Mesodermal cell (in vitro differentiated cells): ENCODE results near the gene NBPF26. TPM values are rescaled to one million over a fixed set of nuclear protein-coding genes. Genes with fewer than 3 reads are reported as not detected.
"Not testable (repeated sequence)": the region's sequence is repeated elsewhere in the genome, so short reads cannot be mapped to it uniquely, and the experiment has no call there.

ENCODE experiments used
- H3K27ac ChIP-seq: 2 replicates; pipeline ENCODE4 v1.7.0; 2013; ENCODE audit warnings: mild to moderate bottlenecking, low read depth, low read length, moderate library complexity; ENCODE audit not compliant: severe bottlenecking
- H3K36me3 ChIP-seq: 2 replicates; pipeline ENCODE4 v1.7.1; 2013; ENCODE audit warnings: mild to moderate bottlenecking, low read length, moderate library complexity; ENCODE audit not compliant: control insufficient read depth, insufficient read depth
- H3K4me1 ChIP-seq: one replicate; pipeline ENCODE4 v1.7.1; 2013; ENCODE audit warnings: mild to moderate bottlenecking, low read length; ENCODE audit not compliant: insufficient read depth, control insufficient read depth, poor library complexity, severe bottlenecking
- H3K4me3 ChIP-seq: 2 replicates; pipeline ENCODE4 v1.7.0; 2013; ENCODE audit warnings: low read length, control low read depth, mild to moderate bottlenecking; ENCODE audit not compliant: insufficient read depth, poor library complexity, severe bottlenecking; ENCODE audit errors: extremely low read depth
- H3K9me3 ChIP-seq: 2 replicates; pipeline ENCODE4 v1.7.1; 2013; ENCODE audit warnings: mild to moderate bottlenecking, low read length, moderate library complexity; ENCODE audit not compliant: control insufficient read depth
- WGBS, 2 experiments: methylation state at CpG; one replicate each; pipeline ENCODE4 v1.1.5; 2013; ENCODE audit warnings: missing lambda C conversion rate in 2 of 2; ENCODE audit not compliant: insufficient coverage in 2 of 2; 5-methylcytosine and 5-hydroxymethylcytosine counted together
- polyA plus RNA-seq, 2 experiments: library from polyadenylated mRNA; stranded (reverse); fragments of 50-300 nt; gene quantifications; one replicate each; pipeline ENCODE4 v1.2.3, GENCODE V29; 2013

Gene NBPF26
- 16.3 TPM for polyA plus RNA-seq (2013, experiment 1 of 2)
- 14.3 TPM for polyA plus RNA-seq (2013, experiment 2 of 2)

- Histone ChIP-seq H3K4me3 (peak within 1 kb of the TSS; percentile 62), H3K27ac (peak within 1 kb of the TSS; percentile 36)
- H3K9me3 ChIP-seq, H3K4me1 ChIP-seq, H3K36me3 ChIP-seq: not testable (repeated sequence)
- WGBS, 2 experiments = 0 to 1% methylated on average over 1 to 17 of the region's 74 CpGs
Observed at GRCh38 chr1:120723715-120724402, at the start of gene NBPF26. Gene NBPF26, plus strand, starts transcription at chr1:120723945.

GRCh38 chr1:120680106-120680819 lies 43.5 kb upstream of the NBPF26 start:
- H3K36me3 ChIP-seq, H3K9me3 ChIP-seq, H3K4me3 ChIP-seq, H3K27ac ChIP-seq, H3K4me1 ChIP-seq: not testable (repeated sequence)
- no CpG with 5 or more reads among the region's 2 CpGs for WGBS, 2 experiments

- not testable (repeated sequence) for H3K4me3 ChIP-seq, H3K36me3 ChIP-seq, H3K9me3 ChIP-seq, H3K27ac ChIP-seq, H3K4me1 ChIP-seq
- WGBS, 2 experiments = no CpG with 5 or more reads among the region's 2 CpGs
Observed at GRCh38 chr1:120680938-120681337, 42.8 kb upstream of the NBPF26 start.

- WGBS, 2 experiments = no CpG with 5 or more reads among the region's 2 CpGs
- H3K4me1 ChIP-seq, H3K36me3 ChIP-seq, H3K27ac ChIP-seq, H3K4me3 ChIP-seq, H3K9me3 ChIP-seq: not testable (repeated sequence)
Observed at GRCh38 chr1:120684397-120684796, 39.3 kb upstream of the NBPF26 start.

- H3K27ac ChIP-seq, H3K9me3 ChIP-seq, H3K36me3 ChIP-seq, H3K4me3 ChIP-seq, H3K4me1 ChIP-seq: not testable (repeated sequence)
- WGBS, 2 experiments = no CpG with 5 or more reads among the region's 2 CpGs
Observed at GRCh38 chr1:120685622-120686021, 38.1 kb upstream of the NBPF26 start.

- no CpG with 5 or more reads among the region's 6 CpGs for WGBS, 2 experiments
Observed at GRCh38 chr1:120687250-120687649, 36.5 kb upstream of the NBPF26 start.

GRCh38 chr1:120700807-120701562 lies 22.8 kb upstream of the NBPF26 start:
- not testable (repeated sequence) for H3K36me3 ChIP-seq, H3K9me3 ChIP-seq, H3K4me1 ChIP-seq, H3K27ac ChIP-seq
- peak overlapping the region; percentile 14 for H3K4me3 ChIP-seq
- WGBS, 2 experiments = 12% methylated on average over 11 of the region's 53 CpGs

More at GRCh38 chr1:120687250-120687649, 36.5 kb upstream of the NBPF26 start:
- H3K36me3 ChIP-seq, H3K9me3 ChIP-seq, H3K4me3 ChIP-seq, H3K27ac ChIP-seq, H3K4me1 ChIP-seq: not testable (repeated sequence)

GRCh38 chr1:120723358-120723714 lies 409 bp upstream of the NBPF26 start:
- H3K9me3 ChIP-seq, H3K36me3 ChIP-seq, H3K27ac ChIP-seq, H3K4me1 ChIP-seq, H3K4me3 ChIP-seq: not testable (repeated sequence)
- no CpG with 5 or more reads among the region's 12 CpGs for WGBS, 2 experiments

- peak overlapping the region; percentile 36 for H3K27ac ChIP-seq
- H3K36me3 ChIP-seq, H3K9me3 ChIP-seq, H3K4me1 ChIP-seq: not testable (repeated sequence)
- no CpG with 5 or more reads among the region's 28 CpGs for WGBS, 2 experiments
- H3K4me3 ChIP-seq = peak overlapping the region; percentile 62
Observed at GRCh38 chr1:120724507-120724906, 762 bp downstream of the NBPF26 start.

GRCh38 chr1:120728811-120729210 lies 5.1 kb downstream of the NBPF26 start:
- H3K36me3 ChIP-seq, H3K9me3 ChIP-seq, H3K4me3 ChIP-seq, H3K4me1 ChIP-seq, H3K27ac ChIP-seq: not testable (repeated sequence)

GRCh38 chr1:120769090-120769489 lies 45.3 kb downstream of the NBPF26 start:
- WGBS, 2 experiments = no CpG with 5 or more reads among the region's 3 CpGs
- H3K4me3 ChIP-seq, H3K9me3 ChIP-seq, H3K36me3 ChIP-seq, H3K27ac ChIP-seq, H3K4me1 ChIP-seq: not testable (repeated sequence)
